ENCODE measurements around the gene NOS1AP. TPM values are rescaled to one million over a fixed set of nuclear protein-coding genes. Genes with fewer than 3 reads are reported as not detected.

NOS1AP gene
- total RNA-seq, 1 donor from 2014 or later = under 0.01 TPM

Small RNA genes within 50 kb of the gene (small RNA-seq; reads per million reads assigned to genes)
- gene MIR4654 (not detected), gene MIR556 (not detected), gene RNA5SP61 (not detected)

Other genes starting within 250 kb of the NOS1AP start
- gene OLFML2B, start 45.8 kb upstream of the NOS1AP start, total RNA-seq = 29.7 TPM